ENCODE results near the gene SPIN1. TPM values are rescaled to one million over a fixed set of nuclear protein-coding genes. Genes with fewer than 3 reads are reported as not detected.

Gene SPIN1
- total RNA-seq, 2 donors from 2014 or later, result 21.8 to 42.8 TPM

DNA sequence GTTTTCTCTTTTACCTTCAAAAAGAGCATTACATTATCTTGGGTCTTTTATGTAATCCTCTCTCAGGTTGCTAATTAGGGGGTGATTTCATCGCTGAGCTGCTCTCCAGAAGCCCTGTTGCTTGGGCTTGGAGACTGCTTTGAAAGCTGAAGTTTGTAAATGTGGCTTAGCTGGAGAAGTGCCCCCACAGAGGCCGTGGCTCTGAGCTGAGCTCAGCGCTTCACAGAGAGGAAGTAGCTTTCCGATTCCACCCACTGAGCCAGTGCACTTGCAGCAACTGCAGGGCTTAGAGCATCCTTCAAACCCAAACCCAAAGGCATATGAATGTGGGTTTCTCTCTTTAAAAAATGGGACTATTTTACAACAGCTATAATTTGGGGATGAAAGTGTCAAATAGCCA lies 133.1 kb downstream of the SPIN1 start:
- Histone ChIP-seq H3K27ac (no peak overlapping the region), H3K27me3 (no peaks in the 10 kb centered on the region), H3K36me3 (replicated peaks in 1 of 2; ENCODE audit: insufficient read depth in 1 of 2, low read depth in 2 of 2) (no peaks in the 10 kb centered on the region), H3K4me3 (no peak overlapping the region), H3K9me3 (no peaks in the 10 kb centered on the region), H3K4me1 (no peaks in the 10 kb centered on the region)
- 44 to 68% methylated on average over 3 to 4 of the region's 4 CpGs for WGBS, 2 donors
- no peak for ATAC-seq
- DNase-seq, result no peak
- intact Hi-C loops (cut with DNase I), result no loop called here
- TF ChIP-seq POLR2A (IDR thresholded peaks at IDR 0.05), result no peak
- TF ChIP-seq, protein P1, sequence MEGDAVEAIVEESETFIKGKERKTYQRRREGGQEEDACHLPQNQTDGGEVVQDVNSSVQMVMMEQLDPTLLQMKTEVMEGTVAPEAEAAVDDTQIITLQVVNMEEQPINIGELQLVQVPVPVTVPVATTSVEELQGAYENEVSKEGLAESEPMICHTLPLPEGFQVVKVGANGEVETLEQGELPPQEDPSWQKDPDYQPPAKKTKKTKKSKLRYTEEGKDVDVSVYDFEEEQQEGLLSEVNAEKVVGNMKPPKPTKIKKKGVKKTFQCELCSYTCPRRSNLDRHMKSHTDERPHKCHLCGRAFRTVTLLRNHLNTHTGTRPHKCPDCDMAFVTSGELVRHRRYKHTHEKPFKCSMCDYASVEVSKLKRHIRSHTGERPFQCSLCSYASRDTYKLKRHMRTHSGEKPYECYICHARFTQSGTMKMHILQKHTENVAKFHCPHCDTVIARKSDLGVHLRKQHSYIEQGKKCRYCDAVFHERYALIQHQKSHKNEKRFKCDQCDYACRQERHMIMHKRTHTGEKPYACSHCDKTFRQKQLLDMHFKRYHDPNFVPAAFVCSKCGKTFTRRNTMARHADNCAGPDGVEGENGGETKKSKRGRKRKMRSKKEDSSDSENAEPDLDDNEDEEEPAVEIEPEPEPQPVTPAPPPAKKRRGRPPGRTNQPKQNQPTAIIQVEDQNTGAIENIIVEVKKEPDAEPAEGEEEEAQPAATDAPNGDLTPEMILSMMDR (IDR thresholded peaks at IDR 0.05), result no peak

- no peak overlapping the region for H3K27ac ChIP-seq
Measured at GRCh38 chr9:88522360-88522759, 134.1 kb downstream of the SPIN1 start.

GRCh38 chr9:88523056-88523455 lies 134.8 kb downstream of the SPIN1 start:
- 67 to 74% methylated on average over 3 of the region's 3 CpGs for WGBS, 2 donors
- intact Hi-C loops (cut with DNase I), result no loop called here
- TF ChIP-seq POLR2A (IDR thresholded peaks at IDR 0.05), result no peak
- TF ChIP-seq, protein P1 (IDR thresholded peaks at IDR 0.05), result no peak
- Histone ChIP-seq H3K27me3 (no peaks in the 10 kb centered on the region), H3K4me1 (no peaks in the 10 kb centered on the region), H3K4me3 (no peak overlapping the region), H3K27ac (no peak overlapping the region), H3K36me3 (replicated peaks in 1 of 2; ENCODE audit: insufficient read depth in 1 of 2, low read depth in 2 of 2) (no peaks in the 10 kb centered on the region), H3K9me3 (no peaks in the 10 kb centered on the region)
- ATAC-seq (no peak), DNase-seq (no peak)

More at GRCh38 chr9:88522360-88522759, 134.1 kb downstream of the SPIN1 start:
- intact Hi-C loops (cut with DNase I), result no loop called here
- Histone ChIP-seq H3K27me3 (no peaks in the 10 kb centered on the region), H3K36me3 (replicated peaks in 1 of 2; ENCODE audit: insufficient read depth in 1 of 2, low read depth in 2 of 2) (no peaks in the 10 kb centered on the region), H3K4me3 (no peak overlapping the region), H3K9me3 (no peaks in the 10 kb centered on the region), H3K4me1 (no peaks in the 10 kb centered on the region)
- TF ChIP-seq, protein P1 (IDR thresholded peaks at IDR 0.05), result no peak
- no peak for TF ChIP-seq POLR2A (IDR thresholded peaks at IDR 0.05)
- DNase-seq, result no peak
- WGBS, 2 donors, result 84 to 98% methylated on average over 3 to 4 of the region's 4 CpGs
- no peak for ATAC-seq

GRCh38 chr9:88524911-88525310 lies 136.7 kb downstream of the SPIN1 start:
- Histone ChIP-seq H3K4me1 (peaks cover 16% of the 10 kb centered on the region), H3K4me3 (no peak overlapping the region), H3K9me3 (no peaks in the 10 kb centered on the region), H3K27me3 (no peaks in the 10 kb centered on the region), H3K27ac (no peak overlapping the region), H3K36me3 (replicated peaks in 1 of 2; ENCODE audit: insufficient read depth in 1 of 2, low read depth in 2 of 2) (no peaks in the 10 kb centered on the region)
- WGBS, 2 donors, result 79 to 82% methylated on average over 8 of the region's 8 CpGs
- TF ChIP-seq, protein P1 (IDR thresholded peaks at IDR 0.05), result no peak
- TF ChIP-seq POLR2A (IDR thresholded peaks at IDR 0.05), result no peak
- ATAC-seq (no peak), DNase-seq (no peak)
- intact Hi-C loops (cut with DNase I), result no loop called here

- TF ChIP-seq, protein P1 (IDR thresholded peaks at IDR 0.05), result no peak
- no peak for TF ChIP-seq POLR2A (IDR thresholded peaks at IDR 0.05)
- no peak for ATAC-seq
- Histone ChIP-seq H3K4me3 (no peak overlapping the region), H3K36me3 (replicated peaks in 1 of 2; ENCODE audit: insufficient read depth in 1 of 2, low read depth in 2 of 2) (no peaks in the 10 kb centered on the region), H3K4me1 (peaks cover 32% of the 10 kb centered on the region), H3K9me3 (no peaks in the 10 kb centered on the region), H3K27me3 (no peaks in the 10 kb centered on the region), H3K27ac (no peak overlapping the region)
- 62 to 66% methylated on average over 7 of the region's 7 CpGs for WGBS, 2 donors
- no peak for DNase-seq
- intact Hi-C loops (cut with DNase I), result no loop called here
Measured at GRCh38 chr9:88527618-88528017, 139.4 kb downstream of the SPIN1 start.
